Gastroesophageal sphincter (tissue), 4 donors: ENCODE data around the gene NDUFAF5. TPM values are rescaled to one million over a fixed set of nuclear protein-coding genes. Genes with fewer than 3 reads are reported as not detected.
A peak's percentile ranks its signal among the peaks of the same experiment; 100 is the strongest.
"Not testable (repeated sequence)": the region's sequence is repeated elsewhere in the genome, so short reads cannot be mapped to it uniquely, and the experiment has no call there.

ENCODE experiments used
- ATAC-seq: fragments of 150-250 bp; one replicate; pipeline ENCODE4 v1.9.1; 2016; ENCODE audit warnings: mild to moderate bottlenecking, moderate library complexity
- H3K27ac ChIP-seq, 4 donors: fragments of 200-600 bp; sonication (generic) in 3 of 4; 1 replicate in 3 of 4; 2 replicates in 1 of 4; pipeline ENCODE4 v1.5.1; 2016 to 2019
- H3K27me3 ChIP-seq: fragments of 200-600 bp; sonication (generic); one replicate; pipeline ENCODE4 v1.5.1; 2019
- H3K36me3 ChIP-seq, 2 donors: fragments of 200-600 bp; sonication (generic); one replicate each; pipeline ENCODE4 v1.5.1; 2019; ENCODE audit warnings: control low read depth in 1 of 2
- H3K4me1 ChIP-seq, 3 donors: fragments of 200-600 bp; sonication (generic); 1 replicate in 2 of 3; 2 replicates in 1 of 3; pipeline ENCODE4 v1.5.1; 2016 to 2019; ENCODE audit warnings: control low read depth in 2 of 3
- H3K4me3 ChIP-seq, 2 donors: fragments of 200-600 bp; sonication (generic); one replicate each; pipeline ENCODE4 v1.5.1; 2019; ENCODE audit warnings: mild to moderate bottlenecking in 1 of 2, moderate library complexity in 1 of 2
- H3K9me3 ChIP-seq, 3 donors: fragments of 200-600 bp; sonication (generic); one replicate each; pipeline ENCODE4 v1.5.1; 2017 to 2019; ENCODE audit warnings: control low read depth in 2 of 3
- CTCF ChIP-seq, 4 experiments: fragments of 200-600 bp in 2 of 4; fragments of 450-650 bp in 2 of 4; sonication (generic) in 1 of 4; IDR thresholded peaks; one replicate each; pipeline ENCODE4 v1.5.1; 2017 to 2019; ENCODE audit warnings: antibody characterized with exemption in 4 of 4, mild to moderate bottlenecking in 2 of 4, moderate library complexity in 2 of 4
- EP300 ChIP-seq: sonication (generic); formaldehyde crosslinking; IDR thresholded peaks from one replicate; pipeline ENCODE4 v1.6.1; 2017; ENCODE audit warnings: antibody characterized with exemption, mild to moderate bottlenecking
- POLR2A ChIP-seq, 2 donors: fragments of 450-650 bp; IDR thresholded peaks; one replicate each; pipeline ENCODE4 v1.6.1; 2017; ENCODE audit warnings: antibody characterized with exemption in 2 of 2, mild to moderate bottlenecking in 2 of 2, moderate library complexity in 1 of 2
- POLR2AphosphoS5 ChIP-seq: sonication (generic); formaldehyde crosslinking; IDR thresholded peaks from one replicate; pipeline ENCODE4 v1.6.1; 2017; ENCODE audit warnings: antibody characterized with exemption
- WGBS, 2 donors: methylation state at CpG; one replicate each; pipeline ENCODE4 v1.1.5; 2018; ENCODE audit warnings: low coverage in 1 of 2; 5-methylcytosine and 5-hydroxymethylcytosine counted together
- total RNA-seq, 4 donors: library from RNA; depleted of rRNA; stranded (reverse); fragments of >200 nt; gene quantifications; one replicate each; pipeline ENCODE4 v1.1.0, GENCODE V29; 2016

Gene NDUFAF5
- total RNA-seq, 4 donors from 2014 or later = 11.3 to 38.8 (median 13.8) TPM

DNA sequence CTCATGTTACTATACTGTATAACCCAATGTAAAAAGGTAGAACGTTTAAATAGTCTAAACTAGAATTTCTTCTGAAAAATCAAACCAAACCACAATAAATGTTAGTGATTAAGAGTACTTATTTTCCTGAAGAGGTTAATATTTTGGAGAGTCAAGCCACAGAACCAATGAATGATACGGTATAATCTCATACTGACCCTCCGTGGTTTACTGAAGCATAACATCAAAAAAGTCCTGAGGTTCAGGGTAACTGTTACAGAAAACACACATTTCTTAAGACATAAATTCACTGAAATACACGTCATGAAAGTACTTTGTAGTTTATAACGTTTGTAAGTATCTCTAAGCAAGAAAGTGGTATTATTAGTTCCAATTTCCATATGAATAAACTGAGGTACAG is 29.0 kb upstream of the NDUFAF5 start:
- Histone ChIP-seq H3K27ac (no peak overlapping the region), H3K9me3 (no peaks in the 10 kb centered on the region)
- WGBS, 2 donors = 66 to 72% methylated on average over 5 of the region's 5 CpGs

DNA sequence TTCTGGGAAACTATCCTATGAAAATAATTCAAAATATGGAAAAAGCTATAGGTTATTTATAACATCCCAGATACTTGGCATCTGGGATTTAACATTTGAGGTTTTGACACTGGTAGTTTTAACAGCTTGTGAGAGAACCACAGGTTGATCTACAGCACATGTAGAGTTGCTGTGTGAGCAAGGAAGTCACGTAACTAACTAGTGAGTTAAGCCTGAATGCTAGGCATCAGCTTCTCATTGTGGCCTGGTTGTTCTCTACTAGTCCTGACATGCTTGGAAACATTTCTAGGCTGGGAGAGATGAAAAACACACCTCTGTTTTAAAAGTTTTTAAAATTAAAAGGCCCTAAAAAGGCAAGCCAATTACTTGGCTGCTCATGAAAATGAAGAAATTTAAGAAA is 28.3 kb upstream of the NDUFAF5 start:
- WGBS, 2 donors = 75 to 100% methylated on average over 1 of the region's 1 CpG
- Histone ChIP-seq H3K4me1 (no peaks in the 10 kb centered on the region), H3K36me3 (peaks cover 0 to 49% of the 10 kb centered on the region in 2 donors), H3K9me3 (no peaks in the 10 kb centered on the region), H3K27ac (no peak overlapping the region), H3K27me3 (no peaks in the 10 kb centered on the region), H3K4me3 (no peak overlapping the region)
- ATAC-seq = no peak
- TF ChIP-seq EP300 (no peak), CTCF (IDR thresholded peaks at IDR 0.05) (no peak), POLR2A (IDR thresholded peaks at IDR 0.05) (no peak), POLR2AphosphoS5 (no peak)

More for the DNA sequence above, 29.0 kb upstream of the NDUFAF5 start:
- no peaks in the 10 kb centered on the region for H3K4me1 ChIP-seq
- H3K27me3 ChIP-seq = no peaks in the 10 kb centered on the region
- TF ChIP-seq POLR2A (IDR thresholded peaks at IDR 0.05) = no peak
- peak in 3 of 4 experiments; percentile 11 to 26 (median 21) for TF ChIP-seq CTCF (IDR thresholded peaks at IDR 0.05)
- no peak for TF ChIP-seq POLR2AphosphoS5
- peaks cover 0 to 52% of the 10 kb centered on the region in 2 donors for H3K36me3 ChIP-seq
- no peak for ATAC-seq
- no peak overlapping the region for H3K4me3 ChIP-seq

DNA sequence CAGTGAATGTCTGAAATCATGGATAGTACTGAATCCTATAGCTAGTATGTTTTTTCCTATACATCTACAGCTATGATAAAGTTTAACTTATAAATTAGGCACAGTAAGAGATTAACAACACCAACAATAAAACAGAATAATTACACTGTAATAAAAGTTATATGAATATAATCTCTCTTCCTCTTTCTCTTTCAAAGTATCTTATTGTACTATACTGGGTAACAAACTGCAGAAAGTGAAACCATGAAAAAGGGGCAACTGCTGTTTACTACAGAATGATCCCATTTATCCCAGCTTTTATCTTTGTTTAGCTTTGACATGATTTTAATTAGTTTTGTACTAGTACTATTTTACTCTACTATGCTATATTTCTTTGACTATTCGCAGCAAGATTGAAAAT is 25.9 kb upstream of the NDUFAF5 start:
- Histone ChIP-seq H3K4me3 (no peak overlapping the region), H3K27ac (no peak overlapping the region), H3K36me3 (peaks cover 0 to 63% of the 10 kb centered on the region in 2 donors), H3K4me1 (no peaks in the 10 kb centered on the region), H3K27me3 (no peaks in the 10 kb centered on the region), H3K9me3 (no peaks in the 10 kb centered on the region)
- WGBS, 2 donors = 100% methylated on average over 1 of the region's 1 CpG
- ATAC-seq = no peak
- TF ChIP-seq CTCF (IDR thresholded peaks at IDR 0.05) (no peak), POLR2A (IDR thresholded peaks at IDR 0.05) (no peak)

DNA sequence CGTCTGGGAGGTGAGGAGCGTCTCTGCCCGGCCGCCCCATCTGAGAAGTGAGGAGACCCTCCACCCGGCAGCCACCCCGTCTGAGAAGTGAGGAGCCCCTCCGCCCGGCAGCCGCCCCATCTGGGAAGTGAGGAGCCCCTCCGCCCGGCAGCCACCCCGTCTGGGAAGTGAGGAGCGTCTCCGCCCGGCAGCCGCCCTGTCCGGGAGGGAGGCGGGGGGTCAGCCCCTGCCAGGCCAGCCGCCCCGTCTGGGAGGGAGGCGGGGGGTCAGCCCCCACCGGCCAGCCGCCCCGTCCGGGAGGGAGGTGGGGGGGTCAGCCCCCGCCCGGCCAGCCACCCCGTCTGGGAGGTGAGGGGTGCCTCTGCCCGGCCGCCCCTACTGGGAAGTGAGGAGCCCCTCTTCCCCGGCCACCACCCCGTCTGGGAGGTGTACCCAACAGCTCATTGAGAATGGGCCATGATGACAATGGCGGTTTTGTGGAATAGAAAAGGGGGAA is 24.3 kb upstream of the NDUFAF5 start:
- H3K4me1 ChIP-seq, ATAC-seq, H3K27ac ChIP-seq, H3K27me3 ChIP-seq, H3K4me3 ChIP-seq, H3K9me3 ChIP-seq: not testable (repeated sequence)
- peaks cover 2 to 75% of the 10 kb centered on the region in 2 donors for H3K36me3 ChIP-seq
- no CpG with 5 or more reads among the region's 33 CpGs for WGBS, 2 donors

- no peaks in the 10 kb centered on the region for H3K4me1 ChIP-seq
- no peak for TF ChIP-seq CTCF (IDR thresholded peaks at IDR 0.05)
- no peak for TF ChIP-seq POLR2AphosphoS5
- no peak for TF ChIP-seq POLR2A (IDR thresholded peaks at IDR 0.05)
- TF ChIP-seq EP300 = no peak
- H3K36me3 ChIP-seq = peaks cover 9 to 89% of the 10 kb centered on the region in 2 donors
- no peak for ATAC-seq
- no peaks in the 10 kb centered on the region for H3K27me3 ChIP-seq
- no peak overlapping the region for H3K27ac ChIP-seq
- no peak overlapping the region for H3K4me3 ChIP-seq
- H3K9me3 ChIP-seq = peaks cover 0 to 10% (median 0%) of the 10 kb centered on the region in 3 donors
Measured at GRCh38 chr20:13765299-13765698, 19.5 kb upstream of the NDUFAF5 start.
